Heart left ventricle (tissue), 13 donors: Measurements from ENCODE around the gene SLC35G2.

ENCODE experiments used
- CTCF ChIP-seq, 12 donors: fragments of 200-600 bp; sonication (generic) in 4 of 12; IDR thresholded peaks; one replicate each; pipeline versions ENCODE4 v1.5.0 to v1.8.0; 2018 to 2022; ENCODE audit warnings: antibody characterized with exemption in 12 of 12, mild to moderate bottlenecking in 5 of 12
- POLR2A ChIP-seq, 2 donors: fragments of 450-650 bp; IDR thresholded peaks; one replicate each; pipeline ENCODE4 v1.6.1; 2017; ENCODE audit warnings: antibody characterized with exemption in 2 of 2, mild to moderate bottlenecking in 2 of 2, moderate library complexity in 2 of 2
- donor health status: ischemic (EF 13 %, LVEDD 7.1; RV severe dilation, severe dysfunction).
- donor health status: DM: no; HTN: yes; CAD: no.
- donor health status: DM: no; HTN: no; CAD: no.
- donor health status: ischemic (EF 25% LVEDD 6.9; RV normal size, moderate dysfunction).
- donor health status: ischemic (EF 25% LVEDD 5.7; RV mildly dilated, moderate dysfunction).
- donor health status: ischemic (EF 35%, LVEDD 5.7; RV mildly dilated, moderate dysfunction).
- donor health status: nonischemic (EF 11% LVEDD 7.7; RV severe dilation, severe dysfunction).
- donor health status: DM: yes; HTN: yes; CAD: no.
- donor health status: PGD.
- donor health status: ischemic (EF 29% LVEDD 5.4; RV normal size, mild dysfunction).
- donor health status: nonischemic (EF 23%, LVEDD 6.1; RV moderate dilation, normal function).

DNA sequence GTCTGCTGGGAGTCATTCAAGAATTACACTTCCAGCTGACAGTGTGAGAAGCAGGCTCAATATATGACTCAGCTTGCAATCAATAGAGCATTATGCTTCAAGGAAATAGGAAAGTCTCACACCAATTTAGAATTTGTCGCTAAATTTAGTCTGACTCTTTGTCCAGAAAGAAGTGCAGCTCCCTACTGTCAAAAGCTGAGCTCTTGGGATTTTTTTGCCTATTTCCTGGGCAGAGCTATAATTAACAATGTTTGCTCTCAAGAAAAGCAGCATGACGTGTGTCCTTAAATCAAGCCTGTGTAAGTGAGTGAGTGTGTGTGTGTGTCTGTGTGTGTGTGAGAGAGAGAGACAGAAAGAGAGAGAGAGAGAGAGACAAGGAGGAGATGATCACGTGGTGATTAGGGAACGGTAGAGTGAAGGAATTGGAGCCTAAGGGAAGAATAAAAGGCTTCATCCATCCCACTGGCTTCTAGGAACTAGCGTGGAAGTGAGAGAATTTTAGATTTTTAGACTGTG lies 16.4 kb upstream of the SLC35G2 start:
- TF ChIP-seq CTCF (IDR thresholded peaks at IDR 0.05) = no peak
- no peak for TF ChIP-seq POLR2A (IDR thresholded peaks at IDR 0.05)
